Activated CD4-positive, alpha-beta T cell treated with anti-CD3 and anti-CD28 coated beads, Interleukin-2, amount 50 U/mL, for 48 hours (primary cell): ENCODE results near the gene GPATCH11.

ENCODE experiments used
- DNase-seq, 2 experiments: peaks; one replicate each; pipeline ENCODE4 v3.0.0-alpha.2; 2020

Gene GPATCH11

DNA sequence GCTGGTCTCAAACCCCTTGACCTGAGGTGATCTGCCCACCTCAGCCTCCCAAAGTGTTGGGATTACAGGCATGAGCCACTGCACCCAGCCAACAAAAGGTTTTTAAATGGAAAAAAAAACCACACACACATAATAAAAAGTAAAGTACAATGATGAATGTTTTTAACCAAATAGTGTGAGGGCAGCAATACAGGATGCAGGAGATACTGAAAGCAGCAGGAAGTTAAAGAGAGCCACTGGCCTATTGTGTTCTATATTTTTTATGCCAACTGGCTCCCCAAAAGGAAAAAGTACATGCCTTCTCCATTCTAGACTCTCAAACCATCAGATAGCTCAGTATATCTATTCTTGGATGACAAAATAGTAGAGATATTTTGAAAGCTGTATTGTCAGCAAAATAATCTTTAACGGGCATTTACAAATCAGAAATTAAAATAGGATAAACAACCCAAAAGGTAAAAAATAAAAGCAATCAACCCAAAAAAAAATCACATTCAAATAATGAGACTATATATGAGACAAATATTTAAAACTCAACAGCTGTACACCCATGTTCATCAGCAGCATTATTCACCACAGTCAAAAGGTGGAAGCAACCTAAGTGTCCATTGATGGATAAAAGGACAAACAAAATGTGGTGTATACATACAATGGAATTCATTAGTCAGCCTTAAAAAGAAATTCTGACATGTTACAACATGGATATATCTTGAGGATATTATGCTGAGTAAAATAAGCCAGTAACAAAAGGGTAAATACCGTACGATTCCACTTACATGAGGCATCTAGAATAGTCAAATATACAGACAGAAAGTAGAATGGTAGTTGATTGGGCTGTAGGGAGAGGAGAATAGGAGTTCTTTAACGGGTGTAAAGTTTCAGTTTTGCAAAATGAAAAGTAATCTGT is 26.2 kb downstream of the GPATCH11 start:
- no peak for DNase-seq

DNA sequence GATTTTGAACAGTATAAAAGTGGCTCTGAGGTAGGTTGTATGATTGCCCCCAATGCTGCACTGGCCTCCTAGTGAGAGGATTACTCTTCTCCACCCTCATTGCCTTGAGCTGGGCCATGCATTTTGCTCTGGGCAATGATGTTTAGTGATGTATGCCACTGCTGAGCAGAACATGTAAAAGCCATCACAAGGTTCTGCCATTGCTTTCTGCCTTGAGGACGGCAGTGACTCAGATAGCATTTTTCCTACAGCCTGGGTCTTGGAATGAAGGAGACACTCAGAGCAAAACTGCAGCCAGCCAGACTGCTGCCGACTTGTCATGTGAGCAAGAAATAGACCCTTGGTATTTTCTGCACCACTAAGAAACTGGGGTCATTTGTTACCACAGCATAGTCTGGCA is 27.6 kb downstream of the GPATCH11 start:
- DNase-seq, result no peak

DNA sequence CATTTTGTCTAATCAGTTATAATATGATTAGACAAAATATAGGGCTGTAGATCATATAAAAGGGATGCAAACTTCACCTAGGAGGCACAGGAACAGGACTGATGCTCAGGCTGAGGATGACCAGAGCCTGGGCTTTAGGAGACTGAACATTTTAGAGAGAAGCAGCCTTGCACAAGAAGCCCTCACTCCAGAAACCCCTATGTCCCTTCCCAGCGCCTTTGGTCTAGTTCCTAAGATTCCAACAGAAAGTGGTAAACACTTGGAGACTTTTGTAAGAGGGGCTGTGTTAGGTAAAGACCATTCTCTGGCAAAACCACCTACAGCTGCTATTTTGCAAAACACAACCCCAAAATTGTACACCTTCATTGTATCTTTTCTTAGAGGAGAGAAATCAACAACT is 33.2 kb downstream of the GPATCH11 start:
- DNase-seq, result no peak

DNA sequence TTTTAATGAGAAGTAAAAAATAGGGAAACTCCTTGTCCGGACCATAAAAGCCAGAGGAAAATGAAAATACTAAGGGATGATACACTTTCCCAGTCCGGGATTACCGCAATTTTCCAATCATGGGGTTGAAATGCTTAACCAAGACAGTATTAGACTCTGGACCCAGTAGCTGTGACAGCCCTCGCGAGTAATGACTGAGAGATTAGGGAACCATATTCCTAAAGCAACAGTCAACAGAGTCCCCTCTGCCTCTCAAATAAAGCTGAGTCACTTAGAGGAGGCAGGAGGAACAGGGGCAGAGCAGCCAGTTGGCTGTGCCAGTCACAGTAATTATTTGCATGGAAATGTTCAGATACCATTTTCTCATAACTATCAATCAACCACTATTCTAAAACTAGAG is 34.8 kb downstream of the GPATCH11 start:
- no peak for DNase-seq

DNA sequence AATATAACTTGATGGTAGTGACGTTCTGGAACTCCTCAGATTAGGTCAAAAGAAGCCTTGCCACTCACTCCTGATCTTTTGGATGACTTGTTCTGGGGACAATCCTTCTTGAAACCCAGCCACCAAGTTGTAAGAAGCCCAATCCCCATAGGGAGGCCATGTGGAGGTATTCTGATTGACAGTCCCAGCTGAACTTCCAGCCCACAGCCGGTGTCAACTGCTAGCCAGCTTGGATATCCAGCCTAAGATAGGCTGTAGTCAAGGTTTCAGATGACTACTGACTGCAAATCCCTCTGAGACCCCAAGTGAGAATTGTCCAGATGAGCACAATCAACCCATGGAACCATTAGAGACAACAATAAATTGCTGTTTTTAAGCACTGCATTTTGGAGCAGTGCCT is 41.1 kb downstream of the GPATCH11 start:
- no peak for DNase-seq

DNA sequence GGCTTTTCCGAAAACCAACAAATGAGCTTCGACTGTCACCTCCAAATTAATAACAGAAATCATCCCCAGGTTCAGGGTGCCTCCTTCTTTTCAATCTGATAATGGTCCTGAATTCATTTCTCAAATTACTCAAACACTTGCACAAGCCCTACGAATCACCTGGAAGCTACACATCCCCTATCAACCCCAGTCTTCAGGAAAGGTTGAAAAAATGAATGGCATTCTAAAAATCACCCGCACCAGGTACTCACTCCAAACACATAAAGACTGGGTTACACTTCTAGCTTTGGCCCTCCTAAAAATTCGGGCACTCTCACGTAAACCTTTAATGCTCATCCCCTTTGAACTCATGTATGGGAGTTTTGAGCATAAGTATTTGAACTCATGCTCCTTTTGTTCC is 48.6 kb downstream of the GPATCH11 start:
- DNase-seq, result no peak

DNA sequence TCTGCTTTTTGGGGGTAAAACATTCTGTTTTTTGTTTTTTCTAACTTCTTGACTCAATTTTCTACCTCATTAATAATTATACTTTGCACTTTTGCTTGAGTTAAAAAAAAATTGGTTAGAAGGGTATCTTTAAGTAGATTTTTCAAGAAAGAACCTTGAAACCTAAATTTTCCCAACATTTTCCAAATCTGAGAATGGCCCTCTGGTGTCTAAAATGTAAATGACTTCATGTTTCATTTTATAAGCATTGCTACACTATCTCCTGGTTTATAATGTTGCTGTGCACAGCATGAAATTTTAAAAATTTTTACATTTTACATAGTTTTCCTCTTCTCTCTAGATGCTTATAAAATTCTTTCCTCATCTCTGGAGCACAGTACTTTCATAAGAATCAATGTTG is 58.2 kb downstream of the GPATCH11 start:
- DNase-seq, result no peak

DNA sequence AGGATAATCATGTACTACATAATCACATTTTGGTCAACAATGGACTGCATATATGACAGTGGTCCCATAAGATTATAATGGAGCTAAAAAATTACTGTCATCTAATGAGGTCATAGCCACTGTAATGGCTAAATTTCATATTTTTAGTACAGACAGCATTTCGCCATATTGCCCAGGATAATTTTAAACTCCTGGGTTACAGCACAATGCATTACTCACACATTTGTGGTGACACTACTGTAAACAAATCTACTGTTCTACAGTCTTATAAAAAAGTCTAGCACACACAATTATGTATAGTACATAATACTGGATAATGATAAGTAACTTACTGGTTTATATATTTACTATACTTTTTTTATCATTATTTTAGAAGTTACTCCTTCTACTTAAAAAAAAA is 59.7 kb downstream of the GPATCH11 start:
- DNase-seq, result no peak

DNA sequence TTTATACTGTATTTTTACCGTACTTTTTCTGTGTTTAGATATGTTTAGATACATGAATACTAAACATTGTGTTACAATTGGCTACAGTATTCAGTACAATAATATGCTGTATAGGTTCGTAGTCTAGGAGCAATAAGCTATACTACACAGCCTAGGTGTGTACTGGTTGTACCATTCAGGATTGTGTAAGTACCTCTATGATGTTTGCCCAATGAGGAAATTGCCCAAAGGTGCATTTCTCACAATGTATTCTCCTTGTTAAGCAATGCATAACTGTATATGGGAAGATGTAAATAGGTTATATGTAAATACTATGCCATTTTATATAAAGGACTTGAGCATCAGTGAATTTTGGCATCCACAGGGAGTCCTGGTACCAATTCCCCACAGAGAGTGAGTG is 61.7 kb downstream of the GPATCH11 start:
- DNase-seq, result no peak

DNA sequence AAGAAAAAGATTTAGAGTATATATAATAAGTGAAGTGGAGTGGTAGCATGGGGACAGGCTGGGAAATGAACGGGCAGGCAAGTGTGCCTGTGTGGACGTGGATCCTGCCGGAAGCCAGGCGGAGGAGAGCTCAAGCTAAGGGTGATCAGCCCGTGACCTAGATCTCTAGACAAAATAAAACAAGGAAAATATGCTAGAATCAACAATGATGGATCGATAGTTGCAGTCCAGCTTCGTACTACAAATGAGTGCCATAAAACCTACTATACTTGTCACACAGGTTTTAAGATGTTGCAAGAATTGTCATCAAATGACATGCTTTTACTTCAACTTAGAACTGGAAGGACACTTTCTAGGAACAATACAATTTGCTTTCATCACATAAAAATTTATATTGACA is 64.0 kb downstream of the GPATCH11 start:
- no peak for DNase-seq
